ENCODE results near the gene SLF2. TPM values are rescaled to one million over a fixed set of nuclear protein-coding genes. Genes with fewer than 3 reads are reported as not detected.
A peak's percentile ranks its signal among the peaks of the same experiment; 100 is the strongest.

The SLF2 gene
- total and polyA plus RNA-seq, 8 donors, result 2.3 to 49.9 (median 14.4) TPM

GRCh38 chr10:100983868-100984671, 71.3 kb downstream of the SLF2 start:
- Histone ChIP-seq H3K4me1 (peaks cover 21 to 38% (median 37%) of the 10 kb centered on the region in 4 donors), H3K36me3 (peaks cover 18 to 69% (median 59%) of the 10 kb centered on the region in 4 donors), H3K27me3 (no peaks in the 10 kb centered on the region), H3K27ac (no peak overlapping the region), H3K4me3 (no peak overlapping the region), H3K9me3 (no peaks in the 10 kb centered on the region)
- intact Hi-C loops (cut with DNase I; ENCODE audit: low total_unique reads), result no loop called here
- no peak for DNase-seq
- WGBS, 5 donors, result 73 to 87% (median 81%) methylated on average over 8 to 13 of the region's 13 CpGs
- no peak for TF ChIP-seq CTCF (IDR thresholded peaks at IDR 0.05)
- TF ChIP-seq POLR2A (IDR thresholded peaks at IDR 0.05), result no peak
- no peak for TF ChIP-seq POLR2AphosphoS5 (IDR thresholded peaks at IDR 0.05)
- no peak for TF ChIP-seq EP300 (IDR thresholded peaks at IDR 0.05)

- Histone ChIP-seq H3K27ac (no peak overlapping the region), H3K36me3 (peaks cover 12 to 68% (median 59%) of the 10 kb centered on the region in 4 donors), H3K9me3 (no peaks in the 10 kb centered on the region), H3K27me3 (no peaks in the 10 kb centered on the region), H3K4me3 (no peak overlapping the region), H3K4me1 (peaks cover 21 to 45% (median 41%) of the 10 kb centered on the region in 4 donors)
- no peak for TF ChIP-seq CTCF (IDR thresholded peaks at IDR 0.05)
- TF ChIP-seq POLR2A (IDR thresholded peaks at IDR 0.05), result no peak
- no peak for TF ChIP-seq EP300 (IDR thresholded peaks at IDR 0.05)
- no peak for TF ChIP-seq POLR2AphosphoS5 (IDR thresholded peaks at IDR 0.05)
- intact Hi-C loops (cut with DNase I; ENCODE audit: low total_unique reads), result no loop called here
- 72 to 95% (median 78%) methylated on average over 2 of the region's 2 CpGs for WGBS, 5 donors
- no peak for DNase-seq
Measured at GRCh38 chr10:100984672-100985177, 72.0 kb downstream of the SLF2 start.

GRCh38 chr10:100985336-100985735, 72.6 kb downstream of the SLF2 start:
- Histone ChIP-seq H3K27me3 (no peaks in the 10 kb centered on the region), H3K4me1 (peaks cover 21 to 51% (median 44%) of the 10 kb centered on the region in 4 donors), H3K27ac (no peak overlapping the region), H3K4me3 (no peak overlapping the region), H3K36me3 (peaks cover 12 to 68% (median 59%) of the 10 kb centered on the region in 4 donors), H3K9me3 (no peaks in the 10 kb centered on the region)
- intact Hi-C loops (cut with DNase I; ENCODE audit: low total_unique reads), result no loop called here
- DNase-seq, result no peak
- TF ChIP-seq POLR2A (IDR thresholded peaks at IDR 0.05) (no peak), POLR2AphosphoS5 (IDR thresholded peaks at IDR 0.05) (no peak), EP300 (IDR thresholded peaks at IDR 0.05) (no peak), CTCF (IDR thresholded peaks at IDR 0.05) (no peak)
- WGBS, 5 donors, result 57 to 71% (median 62%) methylated on average over 5 of the region's 5 CpGs

GRCh38 chr10:100986623-100986951, 73.8 kb downstream of the SLF2 start:
- intact Hi-C loops (cut with DNase I; ENCODE audit: low total_unique reads), result no loop called here
- 13 to 34% (median 14%) methylated on average over 10 to 17 of the region's 17 CpGs for WGBS, 5 donors
- H3K27ac ChIP-seq, result peak overlapping the region in 4 of 5 donors; percentile 75 to 86 (median 82)
- DNase-seq, result no peak
- H3K4me3 ChIP-seq, result peak overlapping the region; percentile 66 to 94 (median 92)
- TF ChIP-seq EP300 (IDR thresholded peaks at IDR 0.05) (no peak), POLR2AphosphoS5 (IDR thresholded peaks at IDR 0.05) (no peak), POLR2A (IDR thresholded peaks at IDR 0.05) (no peak), CTCF (IDR thresholded peaks at IDR 0.05) (no peak)
- no peaks in the 10 kb centered on the region for H3K27me3 ChIP-seq
- H3K4me1 ChIP-seq, result peaks cover 21 to 52% (median 44%) of the 10 kb centered on the region in 4 donors
- H3K36me3 ChIP-seq, result peaks cover 15 to 68% (median 59%) of the 10 kb centered on the region in 4 donors
- H3K9me3 ChIP-seq, result no peaks in the 10 kb centered on the region

All from stomach (tissue), 9 donors.